CD4-positive, alpha-beta memory T cell (primary cell): ENCODE measurements around the gene HNRNPAB. TPM values are rescaled to one million over a fixed set of nuclear protein-coding genes. Genes with fewer than 3 reads are reported as not detected.
"Not testable (repeated sequence)": the region's sequence is repeated elsewhere in the genome, so short reads cannot be mapped to it uniquely, and the experiment has no call there.

Experiments used
- CTCF ChIA-PET: fragments of 350-600 bp; sonication (Branson Sonifier 250); formaldehyde crosslinking; loops from one replicate; lab custom pipeline; 2021; ENCODE audit warnings: inconsistent platforms; ENCODE audit not compliant: partially characterized antibody; lab: Charles Lee
- POLR2A ChIA-PET: fragments of 350-600 bp; sonication (Branson Sonifier 250); formaldehyde crosslinking; loops from one replicate; lab custom pipeline; 2021; ENCODE audit not compliant: partially characterized antibody; lab: Charles Lee
- DNase-seq, 5 donors: peaks; one replicate each; pipeline versions ENCODE4 v3.0.0 to v3.0.0-alpha.2; 2020 to 2022; ENCODE audit warnings: mixed read lengths in 1 of 5
- H3K27ac ChIP-seq: one replicate; pipeline ENCODE4 v1.7.0; 2013; ENCODE audit warnings: low read depth, low read length
- H3K27me3 ChIP-seq: 2 replicates; pipeline ENCODE4 v1.7.0; 2013; ENCODE audit warnings: mild to moderate bottlenecking, low read length, moderate library complexity; ENCODE audit not compliant: insufficient read depth
- H3K36me3 ChIP-seq: 2 replicates; pipeline ENCODE4 v1.7.0; 2013; ENCODE audit warnings: mild to moderate bottlenecking, low read length, moderate library complexity; ENCODE audit not compliant: insufficient read depth
- H3K4me1 ChIP-seq: 2 replicates; pipeline ENCODE4 v1.7.0; 2013; ENCODE audit warnings: mild to moderate bottlenecking, low read length, moderate library complexity; ENCODE audit not compliant: insufficient read depth
- H3K4me3 ChIP-seq, 2 donors: one replicate each; pipeline ENCODE4 v1.7.0; 2013; ENCODE audit warnings: low read length in 2 of 2, mild to moderate bottlenecking in 1 of 2
- H3K9me3 ChIP-seq, 2 donors: one replicate each; pipeline ENCODE4 v1.7.0; 2013; ENCODE audit warnings: low read length in 2 of 2, control low read depth in 1 of 2; ENCODE audit not compliant: control insufficient read depth in 1 of 2
- H3K27ac Mint-ChIP-seq, 7 donors: one replicate each; pipeline ENCODE4 v1.8.0; 2020 to 2021; ENCODE audit warnings: mixed read lengths in 7 of 7, mild to moderate bottlenecking in 6 of 7, inconsistent platforms in 3 of 7, moderate library complexity in 3 of 7
- H3K27me3 Mint-ChIP-seq, 2 donors: one replicate each; pipeline ENCODE4 v1.8.0; 2020 to 2021; ENCODE audit warnings: mixed read lengths in 2 of 2
- H3K36me3 Mint-ChIP-seq, 2 donors: one replicate each; pipeline ENCODE4 v1.8.0; 2020 to 2021; ENCODE audit warnings: mixed read lengths in 2 of 2, inconsistent platforms in 1 of 2, mild to moderate bottlenecking in 1 of 2
- H3K4me1 Mint-ChIP-seq, 4 donors: one replicate each; pipeline ENCODE4 v1.8.0; 2020 to 2021; ENCODE audit warnings: mixed read lengths in 4 of 4, mild to moderate bottlenecking in 1 of 4
- H3K4me3 Mint-ChIP-seq, 8 donors: one replicate each; pipeline ENCODE4 v1.8.0; 2020 to 2021; ENCODE audit warnings: mixed read lengths in 8 of 8, mild to moderate bottlenecking in 7 of 8, moderate library complexity in 6 of 8, inconsistent platforms in 3 of 8
- H3K9me3 Mint-ChIP-seq, 8 donors: one replicate each; pipeline ENCODE4 v1.8.0; 2020 to 2021; ENCODE audit warnings: mixed read lengths in 8 of 8, mild to moderate bottlenecking in 5 of 8, inconsistent platforms in 3 of 8, moderate library complexity in 1 of 8
- intact Hi-C: fragments of 100-400 bp; cut with micrococcal nuclease; formaldehyde crosslinking; loops from one replicate; pipeline ENCODE4 v1.15.1; 2023
- polyA plus RNA-seq, 2 donors: library from polyadenylated mRNA; unstranded; fragments of 300-500 nt; fragmentation: Illumina TruSeq; gene quantifications; one replicate each; pipeline ENCODE4 v1.2.3, GENCODE V29; 2021
- total RNA-seq, 2 experiments: library from RNA; stranded (reverse); gene quantifications; one replicate each; pipeline ENCODE4 v1.2.3, GENCODE V29; 2021

The HNRNPAB gene
- total and polyA plus RNA-seq, 4 experiments from 2014 or later = 29.4 to 85.3 (median 78.7) TPM

GRCh38 chr5:178229111-178229510 is 24.8 kb downstream of the HNRNPAB start:
- DNase-seq, H3K4me3 ChIP-seq, H3K9me3 ChIP-seq, intact Hi-C loops, H3K27me3 Mint-ChIP-seq, H3K27me3 ChIP-seq, H3K27ac ChIP-seq, H3K9me3 Mint-ChIP-seq: not testable (repeated sequence)
- peaks cover 39 to 79% (median 48%) of the 10 kb centered on the region in 4 donors for H3K4me1 Mint-ChIP-seq
- peaks cover 49 to 64% of the 10 kb centered on the region in 2 donors for H3K36me3 Mint-ChIP-seq
- Histone ChIP-seq H3K4me1 (peaks cover 35% of the 10 kb centered on the region), H3K36me3 (peaks cover 48% of the 10 kb centered on the region)
- POLR2A ChIA-PET = interaction anchor here (7.7 kb wide), 1 partner anchor 23 kb away, joined by 72 read pairs; the partner anchor contains the start of gene HNRNPAB
- CTCF ChIA-PET = interaction anchor here (1.2 kb wide), 1 partner anchor 9 kb away, joined by 3 read pairs; no protein-coding TSS in a partner anchor
- peak overlapping the region in 2 of 8 donors; percentile 11 to 57 for H3K4me3 Mint-ChIP-seq
- peak overlapping the region in 6 of 7 donors; percentile 29 to 87 (median 70) for H3K27ac Mint-ChIP-seq

DNA sequence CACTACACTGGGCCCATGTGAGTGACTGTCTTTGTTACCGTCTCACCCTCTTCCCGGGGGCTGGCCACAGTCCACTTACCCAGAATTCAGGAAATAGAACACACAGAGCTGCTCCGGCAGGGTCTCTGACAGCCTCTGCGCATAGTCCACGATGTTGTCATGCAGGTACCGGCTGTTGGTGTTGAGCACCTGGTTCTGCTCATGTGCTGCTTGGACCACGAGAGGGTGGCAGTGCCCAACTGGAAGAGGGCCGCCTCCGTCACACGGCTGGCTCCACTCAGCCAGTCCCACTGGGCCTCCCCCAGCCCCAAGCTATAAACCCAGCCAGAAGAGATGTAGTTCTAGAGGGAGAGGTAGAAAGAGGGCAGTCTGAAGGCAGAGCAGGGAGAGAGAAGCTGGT is 25.5 kb downstream of the HNRNPAB start:
- H3K27me3 ChIP-seq = no peaks in the 10 kb centered on the region
- Mint-ChIP-seq H3K9me3 (no peaks in the 10 kb centered on the region), H3K27ac (peak overlapping the region in 4 of 7 donors; percentile 55 to 83 (median 82)), H3K36me3 (peaks cover 47 to 63% of the 10 kb centered on the region in 2 donors), H3K27me3 (no peaks in the 10 kb centered on the region), H3K4me3 (peak overlapping the region; percentile 46 to 90 (median 74)), H3K4me1 (peaks cover 37 to 81% (median 51%) of the 10 kb centered on the region in 4 donors)
- intact Hi-C loops = loop anchor here (10.0 kb wide), 1 partner anchor 395 kb away; the partner anchor contains the start of gene CLK4
- ChIA-PET CTCF (interaction anchor here (0.6 to 1.2 kb wide), 2 partner anchors 10 to 1596 kb away, joined by 3 read pairs; no protein-coding TSS in a partner anchor), POLR2A (interaction anchor here (7.7 kb wide), 1 partner anchor 24 kb away, joined by 72 read pairs; the partner anchor contains the start of gene HNRNPAB)
- H3K4me3 ChIP-seq = no peak overlapping the region
- no peaks in the 10 kb centered on the region for H3K9me3 ChIP-seq
- H3K4me1 ChIP-seq = peaks cover 38% of the 10 kb centered on the region
- H3K27ac ChIP-seq = no peak overlapping the region
- no peak for DNase-seq
- peaks cover 47% of the 10 kb centered on the region for H3K36me3 ChIP-seq

- H3K4me3 ChIP-seq = peak overlapping the region; percentile 62 to 74
- H3K27me3 ChIP-seq = no peaks in the 10 kb centered on the region
- DNase-seq = no peak
- intact Hi-C loops = loop anchor here (10.0 kb wide), 1 partner anchor 394 kb away; the partner anchor contains the start of gene CLK4
- H3K9me3 ChIP-seq = no peaks in the 10 kb centered on the region
- Mint-ChIP-seq H3K9me3 (no peaks in the 10 kb centered on the region), H3K36me3 (peaks cover 39 to 54% of the 10 kb centered on the region in 2 donors), H3K27ac (peak overlapping the region; percentile 65 to 91 (median 77)), H3K4me3 (peak overlapping the region; percentile 82 to 90 (median 86)), H3K4me1 (peaks cover 33 to 78% (median 57%) of the 10 kb centered on the region in 4 donors), H3K27me3 (no peaks in the 10 kb centered on the region)
- ChIA-PET CTCF (no interaction called here), POLR2A (interaction anchor here (1.2 to 7.7 kb wide), 3 partner anchors 9 to 25 kb away, joined by 3 to 72 read pairs (median 6); partner anchors contain the start of gene HNRNPAB)
- H3K27ac ChIP-seq = peak overlapping the region; percentile 82
- H3K36me3 ChIP-seq = peaks cover 38% of the 10 kb centered on the region
- peaks cover 40% of the 10 kb centered on the region for H3K4me1 ChIP-seq
Observed at GRCh38 chr5:178230879-178231538, 26.7 kb downstream of the HNRNPAB start.

- Mint-ChIP-seq H3K9me3 (no peaks in the 10 kb centered on the region), H3K4me1 (peaks cover 31 to 79% (median 57%) of the 10 kb centered on the region in 4 donors), H3K36me3 (peaks cover 35 to 49% of the 10 kb centered on the region in 2 donors), H3K27ac (peak overlapping the region; percentile 65 to 91 (median 78)), H3K4me3 (peak overlapping the region; percentile 82 to 90 (median 86)), H3K27me3 (no peaks in the 10 kb centered on the region)
- intact Hi-C loops = loop anchor here (1.0 to 10.0 kb wide), 2 partner anchors 27 to 393 kb away; partner anchors contain the start of genes CLK4 and HNRNPAB
- peak overlapping the region; percentile 62 to 74 for H3K4me3 ChIP-seq
- no peak for DNase-seq
- ChIA-PET CTCF (no interaction called here), POLR2A (interaction anchor here (1.2 to 7.7 kb wide), 4 partner anchors 10 to 26 kb away, joined by 3 to 72 read pairs (median 8); partner anchors contain the start of gene HNRNPAB)
- no peaks in the 10 kb centered on the region for H3K27me3 ChIP-seq
- peaks cover 44% of the 10 kb centered on the region for H3K4me1 ChIP-seq
- H3K9me3 ChIP-seq = no peaks in the 10 kb centered on the region
- H3K36me3 ChIP-seq = peaks cover 34% of the 10 kb centered on the region
- H3K27ac ChIP-seq = peak overlapping the region; percentile 82
Observed at GRCh38 chr5:178231539-178232123, 27.3 kb downstream of the HNRNPAB start.

GRCh38 chr5:178232124-178232919 is 28.0 kb downstream of the HNRNPAB start, which contains the start of gene PHYKPL:
Gene PHYKPL (minus strand): TSS chr5:178232802. CDS start chr5:178232550, 252 bp downstream.
- Histone ChIP-seq H3K4me3 (peak within 1 kb of the TSS; percentile 62 to 74), H3K36me3 (peaks cover 29% of the 10 kb centered on the region), H3K27me3 (no peaks in the 10 kb centered on the region), H3K4me1 (peaks cover 49% of the 10 kb centered on the region), H3K27ac (peak within 1 kb of the TSS; percentile 82), H3K9me3 (no peaks in the 10 kb centered on the region)
- Mint-ChIP-seq H3K4me3 (peak within 1 kb of the TSS; percentile 82 to 90 (median 86)), H3K27me3 (no peaks in the 10 kb centered on the region), H3K27ac (peak within 1 kb of the TSS; percentile 87 to 95 (median 91)), H3K36me3 (peaks cover 29 to 42% of the 10 kb centered on the region in 2 donors), H3K4me1 (peaks cover 25 to 74% (median 56%) of the 10 kb centered on the region in 4 donors), H3K9me3 (no peaks in the 10 kb centered on the region)
- ChIA-PET CTCF (interaction anchor here (1.3 kb wide), 1 partner anchor 19 kb away, joined by 3 read pairs; no protein-coding TSS in a partner anchor), POLR2A (interaction anchor here (0.5 to 7.7 kb wide), 5 partner anchors 10 to 1230 kb away, joined by 3 to 72 read pairs (median 3); partner anchors contain the start of gene HNRNPAB)
- peak; percentile 61 to 71 (median 65) for DNase-seq
- intact Hi-C loops = loop anchor here (1.0 to 10.0 kb wide), 2 partner anchors 28 to 392 kb away; partner anchors contain the start of genes CLK4 and HNRNPAB

DNA sequence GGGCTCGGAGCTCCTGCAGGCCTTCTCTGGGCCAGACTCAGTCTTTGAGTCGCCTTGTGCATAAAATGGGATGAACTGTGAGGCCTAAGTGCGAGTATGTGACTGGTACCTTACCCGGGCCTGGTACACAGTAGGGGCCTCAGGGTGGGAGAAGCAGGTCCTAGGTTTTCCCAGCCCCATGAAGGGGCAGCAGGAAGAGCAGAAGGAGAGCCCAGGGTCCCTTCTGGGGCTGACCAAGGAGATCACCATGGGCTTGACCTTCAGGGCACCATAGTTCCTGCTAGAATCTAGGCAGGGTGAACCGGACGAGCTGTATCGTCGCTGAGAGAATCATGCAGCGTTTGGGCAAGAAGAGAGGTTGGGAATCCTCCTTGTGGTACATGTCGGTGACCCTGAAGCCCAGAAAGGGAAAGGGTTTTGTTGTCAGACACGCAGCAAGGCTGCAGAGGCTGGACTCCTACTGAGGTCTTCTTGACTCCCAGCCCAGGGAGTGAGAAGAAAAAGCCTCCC is 28.6 kb downstream of the HNRNPAB start:
- H3K36me3 ChIP-seq = peaks cover 23% of the 10 kb centered on the region
- ChIA-PET POLR2A (interaction anchor here (1.0 to 7.7 kb wide), 3 partner anchors 16 to 1099 kb away, joined by 3 to 72 read pairs (median 9); partner anchors contain the start of gene HNRNPAB), CTCF (interaction anchor here (1.3 kb wide), 1 partner anchor 19 kb away, joined by 3 read pairs; no protein-coding TSS in a partner anchor)
- intact Hi-C loops = loop anchor here (1.0 to 10.0 kb wide), 2 partner anchors 29 to 392 kb away; partner anchors contain the start of genes CLK4 and HNRNPAB
- no peaks in the 10 kb centered on the region for H3K9me3 Mint-ChIP-seq
- H3K27me3 ChIP-seq = no peaks in the 10 kb centered on the region
- peaks cover 56% of the 10 kb centered on the region for H3K4me1 ChIP-seq
- peaks cover 22 to 35% of the 10 kb centered on the region in 2 donors for H3K36me3 Mint-ChIP-seq
- peak overlapping the region; percentile 82 for H3K27ac ChIP-seq
- H3K4me1 Mint-ChIP-seq = peaks cover 18 to 69% (median 56%) of the 10 kb centered on the region in 4 donors
- peak overlapping the region in 1 of 2 donors; percentile 62 for H3K4me3 ChIP-seq
- H3K27ac Mint-ChIP-seq = peak overlapping the region; percentile 68 to 94 (median 87)
- no peaks in the 10 kb centered on the region for H3K27me3 Mint-ChIP-seq
- H3K9me3 ChIP-seq = no peaks in the 10 kb centered on the region
- no peak for DNase-seq
- peak overlapping the region; percentile 58 to 81 (median 72) for H3K4me3 Mint-ChIP-seq
